HG02885 (cell line): ENCODE results near the gene SPIC.
"Not testable (repeated sequence)": the region's sequence is repeated elsewhere in the genome, so short reads cannot be mapped to it uniquely, and the experiment has no call there.

Experiments
- ATAC-seq: cut with Tn5 transposase; IDR thresholded peaks from one replicate; pipeline ENCODE4 v1.9.1; 2021; ENCODE audit warnings: mild to moderate bottlenecking; ENCODE audit not compliant: unreplicated experiment, poor library complexity

Gene SPIC

DNA sequence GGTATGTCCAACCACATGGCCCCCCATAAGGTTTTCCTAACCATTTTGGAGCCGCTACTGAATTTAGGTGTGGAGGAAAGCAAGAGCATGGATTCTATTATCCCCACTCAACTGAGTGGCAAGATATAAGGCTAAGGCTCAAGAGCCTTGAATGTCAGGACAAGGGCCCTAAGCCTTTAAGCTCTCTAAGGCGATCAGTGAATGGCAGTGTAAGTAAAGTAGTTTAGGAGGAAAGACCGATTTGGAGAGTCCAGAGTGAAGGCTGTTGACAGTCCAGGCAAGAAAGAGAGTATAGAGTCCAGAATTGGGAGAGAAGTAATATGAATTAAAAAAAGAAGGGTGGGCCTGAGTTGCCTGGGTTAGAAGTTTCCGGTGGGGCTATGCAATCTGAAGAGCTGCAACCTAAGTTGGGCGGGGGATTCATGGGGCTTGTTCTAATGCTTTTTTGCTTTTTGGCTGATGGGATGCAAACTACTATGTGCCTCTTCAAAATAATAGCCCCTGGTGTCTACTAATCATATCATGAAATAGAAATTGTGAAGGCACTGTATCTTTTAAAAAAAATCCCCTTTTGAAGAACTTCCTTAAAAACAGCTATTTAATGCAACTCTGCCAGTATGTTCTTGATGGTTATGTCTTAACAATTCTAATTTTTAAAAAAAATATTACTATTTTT, at the start of gene SPIC:
Gene SPIC (plus strand): TSS at position 626 of the 676 bp plus-strand sequence. CDS start 1,569 bp downstream, outside the sequence.
- ATAC-seq, result no peak

DNA sequence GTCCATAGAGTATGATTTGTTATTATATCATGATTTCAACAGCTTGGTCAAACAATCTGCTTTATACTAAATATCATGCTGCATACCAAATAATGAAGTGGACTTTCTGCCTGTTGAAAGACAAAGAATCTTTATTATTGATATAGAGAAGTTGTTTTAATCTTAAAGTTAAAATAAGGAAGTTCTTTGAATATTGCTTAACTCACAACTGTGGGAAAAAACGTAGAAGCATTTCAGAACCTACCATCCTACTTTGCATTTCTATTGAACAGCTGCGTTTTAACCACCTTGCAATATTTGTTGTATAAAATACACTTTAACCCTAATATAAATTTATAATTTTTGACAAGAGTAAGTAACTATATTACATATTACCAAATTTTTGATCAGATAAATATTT, 44.7 kb upstream of the SPIC start:
- no peak for ATAC-seq

DNA sequence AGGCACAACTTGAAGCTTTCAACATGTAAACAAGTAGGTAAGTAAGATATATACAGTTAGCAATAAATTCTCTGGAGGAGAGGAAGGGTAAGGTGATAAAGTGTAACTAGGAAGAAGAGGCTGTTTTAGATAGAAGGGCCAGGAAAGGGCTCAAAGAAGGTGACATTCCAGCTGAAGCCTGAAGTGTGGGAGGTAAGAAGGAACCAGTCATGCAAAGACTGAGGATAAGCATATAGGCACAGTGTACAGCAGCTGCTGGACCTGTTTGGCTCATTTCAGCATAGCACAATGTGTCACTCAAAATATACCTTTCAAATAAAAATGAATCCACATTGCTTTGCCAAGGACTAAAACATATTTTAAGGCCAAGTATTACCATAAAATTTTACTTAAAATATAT, 39.0 kb upstream of the SPIC start:
- no peak for ATAC-seq

DNA sequence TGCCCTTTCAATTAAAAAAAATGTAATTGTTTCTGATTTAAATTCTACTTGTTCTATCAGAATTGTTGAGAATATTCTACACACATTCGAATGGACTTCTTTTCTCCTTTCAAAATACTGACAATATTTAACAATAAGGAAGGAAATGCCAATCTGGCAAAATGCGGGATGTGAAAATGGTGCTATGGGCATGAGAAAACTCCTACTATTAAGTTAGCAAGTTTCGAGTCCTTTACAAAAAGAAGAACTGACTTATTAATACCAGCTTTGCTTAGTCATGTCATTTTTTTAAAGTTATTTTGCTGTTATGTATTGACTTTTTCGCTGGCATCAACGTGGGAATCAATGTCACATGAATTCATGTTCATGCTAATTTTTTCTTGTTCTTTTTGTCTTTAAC, 35.9 kb upstream of the SPIC start:
- no peak for ATAC-seq

DNA sequence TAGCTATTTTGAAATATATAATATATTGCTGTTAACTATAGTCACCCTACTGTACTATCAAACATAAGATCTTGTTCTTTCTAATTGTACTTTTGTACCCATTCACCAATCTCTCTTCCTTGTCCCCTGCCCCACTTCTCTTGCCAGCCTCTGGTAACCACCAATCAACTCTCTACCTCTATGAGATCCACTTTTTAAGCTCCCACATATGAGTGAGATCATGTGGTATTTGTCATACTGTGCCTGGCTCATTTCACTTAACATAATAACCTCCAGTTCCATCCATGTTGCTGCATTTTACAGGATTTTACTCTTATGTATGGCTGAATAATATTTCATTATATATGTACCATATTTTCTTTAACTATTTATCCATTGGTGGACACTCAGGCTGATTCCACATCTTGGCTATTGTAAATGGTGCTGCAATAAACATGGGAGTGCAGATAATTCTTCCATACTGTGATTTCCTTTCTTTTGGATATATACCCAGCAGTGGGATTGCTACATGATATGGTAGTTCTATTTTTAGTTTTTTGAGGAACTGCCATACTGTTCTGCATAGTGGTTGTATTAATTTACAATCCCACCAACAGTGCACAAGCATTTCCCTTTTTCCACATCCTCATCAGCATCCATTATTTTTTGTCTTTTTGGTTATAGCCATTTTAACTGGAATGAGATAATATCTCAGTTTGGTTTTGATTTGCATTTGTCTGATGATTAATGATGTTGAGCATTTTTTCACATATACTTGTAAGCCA, 33.5 kb upstream of the SPIC start:
- ATAC-seq, result no peak

DNA sequence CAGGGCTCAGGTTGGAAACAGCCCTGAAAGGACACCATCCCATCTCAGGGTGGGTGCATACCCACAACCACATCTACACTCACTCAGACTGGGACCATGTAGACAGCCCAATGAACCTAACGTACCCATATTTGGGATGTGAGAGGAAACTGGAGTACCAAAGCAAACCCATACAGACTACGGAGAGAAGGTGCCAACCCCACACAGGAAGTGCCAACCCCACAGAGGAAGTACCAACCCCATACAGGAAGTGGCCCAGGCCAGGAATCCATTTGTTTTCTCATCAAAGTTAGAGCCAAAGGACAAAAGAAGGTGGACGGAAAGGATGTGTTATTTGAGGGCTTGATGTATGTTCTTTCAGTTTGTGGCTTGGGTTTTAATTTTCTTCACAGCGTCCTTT, 19.5 kb upstream of the SPIC start:
- no peak for ATAC-seq

DNA sequence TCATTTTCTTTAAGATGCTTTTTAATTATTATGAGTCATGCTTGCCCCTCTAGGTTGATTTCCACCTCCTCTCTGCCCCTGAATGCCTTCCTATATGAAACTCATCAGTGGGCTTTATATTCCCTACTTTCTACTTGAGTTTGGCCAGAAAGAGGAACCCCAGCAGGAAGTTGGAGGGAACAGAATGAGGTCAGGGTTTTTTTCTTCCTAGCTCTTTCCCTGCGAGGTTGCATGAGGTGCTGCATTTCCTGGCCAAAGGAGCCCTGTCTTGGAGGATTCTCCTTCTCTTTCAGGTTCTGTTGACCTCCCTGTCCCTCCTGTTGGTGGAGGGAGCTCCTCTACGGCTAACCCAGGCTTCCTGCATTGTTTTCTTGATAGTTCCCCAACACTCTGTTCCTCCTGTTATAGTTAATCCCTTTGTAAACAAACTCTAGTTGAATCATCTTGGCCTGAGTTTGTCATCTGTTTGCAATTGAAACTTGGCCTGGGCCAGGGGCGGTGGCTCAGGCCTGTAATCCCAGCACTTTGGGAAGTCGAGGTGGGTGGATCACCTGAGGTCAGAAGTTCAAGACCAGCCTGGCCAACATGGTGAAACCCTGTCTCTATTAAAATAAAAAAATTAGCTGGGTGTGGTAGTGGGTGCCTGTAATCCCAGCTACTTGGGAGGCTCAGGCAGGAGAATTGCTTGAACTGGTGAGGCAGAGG, 15.3 kb upstream of the SPIC start:
- ATAC-seq, result no peak

DNA sequence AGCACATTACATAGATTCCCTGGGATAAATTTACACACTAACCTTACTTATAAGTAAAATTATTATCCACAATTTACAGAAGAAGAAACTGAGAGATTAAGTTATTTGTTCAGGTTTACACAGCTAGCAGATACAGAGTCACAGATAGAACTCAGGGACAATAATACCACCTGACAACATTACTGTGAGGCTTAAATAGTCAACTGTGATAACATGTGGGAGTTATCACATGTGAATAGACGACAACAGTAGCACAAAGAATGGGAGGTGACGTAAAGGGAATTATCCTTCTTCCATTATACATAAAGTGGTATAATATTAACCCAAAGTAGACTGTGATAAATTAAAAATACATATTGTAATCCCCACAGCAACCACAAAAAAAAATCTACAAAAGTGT, 6.2 kb upstream of the SPIC start:
- ATAC-seq, result no peak

DNA sequence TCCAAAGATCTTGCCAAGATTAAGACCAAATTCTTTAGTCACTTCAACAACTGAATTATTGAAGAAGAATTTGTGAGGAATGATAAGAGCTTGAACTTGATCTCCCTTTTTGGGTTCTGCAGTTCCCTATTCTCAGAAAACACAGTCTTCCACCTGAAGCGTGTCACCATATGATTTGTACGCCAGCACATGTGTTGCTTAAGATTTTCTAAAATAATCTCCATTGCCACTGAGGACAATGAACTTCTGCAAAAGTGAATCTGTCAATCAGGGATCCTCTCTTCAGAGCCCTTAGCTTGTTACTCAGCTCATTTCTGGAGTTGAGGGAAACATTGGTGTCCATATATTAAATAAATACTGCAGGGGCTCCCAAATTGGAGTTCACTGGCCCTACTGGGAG, 4.2 kb upstream of the SPIC start:
- no peak for ATAC-seq

DNA sequence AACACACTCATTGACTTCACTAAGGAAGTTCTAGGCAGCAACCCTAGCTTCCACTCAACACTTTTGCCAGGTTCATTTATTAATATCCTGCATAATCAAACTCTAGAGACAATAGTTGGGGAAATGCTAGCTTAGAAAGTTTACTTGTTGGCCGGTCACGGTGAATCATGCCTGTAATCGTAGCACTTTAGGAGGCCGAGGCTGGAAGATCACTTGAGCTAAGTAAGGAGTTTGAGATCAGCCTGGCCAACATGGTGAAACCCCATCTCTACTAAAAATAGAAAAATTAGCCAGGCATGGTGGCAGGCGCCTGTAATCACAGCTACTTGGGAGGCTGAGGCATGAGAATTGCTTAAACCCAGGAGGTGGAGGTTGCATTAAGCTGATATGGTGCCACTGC, 3.3 kb upstream of the SPIC start:
- ATAC-seq, result not testable (repeated sequence)

DNA sequence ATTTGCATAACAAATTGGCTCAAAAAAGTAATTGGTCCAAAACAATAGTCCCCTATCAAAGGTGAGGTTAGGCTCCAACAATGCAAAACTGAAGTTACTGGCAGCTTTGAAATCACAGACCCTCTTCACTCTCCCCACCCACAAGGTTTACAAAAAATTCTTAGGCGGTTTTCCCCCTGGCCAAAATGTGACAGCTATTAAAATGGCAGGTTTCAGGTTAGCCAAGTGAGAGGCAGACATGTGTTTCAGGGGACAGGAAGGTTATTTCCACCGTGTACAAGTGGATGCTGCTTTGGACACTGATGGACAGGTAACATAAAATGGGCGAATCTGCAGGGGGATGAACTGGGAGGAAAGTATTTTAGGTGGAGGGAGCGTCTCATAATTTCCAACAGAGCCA, 888 bp upstream of the SPIC start:
- ATAC-seq, result no peak

DNA sequence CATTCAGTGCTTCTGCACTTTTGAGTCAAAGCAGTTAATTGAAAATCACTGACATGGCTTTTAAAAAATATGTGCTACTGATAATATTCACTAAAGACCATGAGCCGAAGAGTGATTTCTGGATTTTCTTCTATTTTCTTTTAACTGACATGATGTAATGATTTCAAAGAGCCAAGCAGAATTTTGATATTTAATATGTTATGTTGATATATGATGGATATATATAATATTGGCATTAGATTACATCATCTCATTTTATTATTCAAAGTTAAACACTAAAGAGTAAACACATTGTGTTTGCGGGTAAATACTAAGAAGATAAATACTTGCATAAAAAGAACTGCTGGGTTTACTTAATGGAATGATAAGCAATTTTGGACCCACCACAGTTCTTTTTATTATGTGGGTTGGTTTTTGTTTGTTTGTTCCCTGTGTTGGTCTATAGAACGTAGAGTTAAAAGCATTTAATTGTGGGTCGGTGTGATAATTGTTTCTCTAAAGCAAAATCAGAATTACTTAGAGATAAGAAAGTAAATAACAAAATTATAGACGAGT, 692 bp downstream of the SPIC start:
- ATAC-seq, result no peak

DNA sequence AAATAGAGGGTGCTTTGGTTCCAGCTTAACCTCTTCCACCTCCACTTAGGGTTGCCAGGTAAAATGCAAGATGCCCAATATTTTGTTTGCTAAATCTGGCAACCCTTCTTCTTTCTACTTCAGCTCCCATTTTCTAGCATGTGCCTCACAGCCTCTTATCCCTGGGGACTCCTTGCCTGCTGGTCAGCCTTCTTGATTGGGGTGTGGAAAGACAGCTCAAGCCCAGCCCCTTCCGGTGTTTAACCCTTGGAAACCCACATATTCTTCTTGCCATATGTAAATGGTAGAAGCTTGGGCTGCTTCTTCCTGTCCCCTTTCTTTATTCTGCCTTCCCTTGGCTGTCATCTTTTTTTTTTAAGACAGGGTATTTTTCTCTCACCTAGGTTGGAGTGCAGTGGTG, 5.7 kb downstream of the SPIC start:
- no peak for ATAC-seq

DNA sequence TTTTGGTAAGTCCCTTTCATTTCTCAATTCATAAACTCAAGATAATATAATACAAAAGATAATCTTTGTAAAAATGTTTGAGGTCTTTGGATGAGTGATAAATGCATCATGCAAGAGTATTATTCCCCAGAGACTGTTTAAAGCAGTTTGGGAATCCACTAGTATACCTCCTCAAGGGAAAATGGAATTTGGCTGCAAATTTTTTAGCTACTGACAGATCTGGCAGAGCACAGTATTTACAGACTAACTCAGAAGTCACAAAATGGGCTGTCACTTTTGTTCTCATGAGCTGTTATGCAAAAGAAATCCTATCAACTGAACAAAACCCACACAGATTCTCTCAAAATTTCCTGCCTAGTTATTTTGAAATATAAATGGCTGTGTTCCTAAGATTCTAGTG, 9.9 kb downstream of the SPIC start:
- no peak for ATAC-seq

DNA sequence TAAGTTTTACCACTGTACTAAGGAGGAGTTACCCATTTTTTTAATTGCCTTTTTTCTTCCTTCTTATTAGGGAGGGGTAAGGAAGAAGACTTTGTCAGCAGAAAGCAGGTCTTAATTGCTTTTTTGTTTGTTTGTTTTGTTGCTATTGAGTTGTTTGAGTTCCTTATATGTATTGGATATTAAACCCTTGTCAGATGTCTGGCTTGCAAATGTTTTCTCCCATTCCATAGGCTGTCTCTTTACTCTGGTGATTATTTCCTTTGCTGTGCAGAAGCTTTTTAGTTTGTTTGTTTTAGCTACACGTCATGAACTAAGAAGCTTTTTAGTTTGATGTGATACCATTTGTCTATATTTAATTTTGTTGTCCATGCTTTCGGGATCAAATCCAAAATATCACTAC, 13.3 kb downstream of the SPIC start:
- no peak for ATAC-seq

DNA sequence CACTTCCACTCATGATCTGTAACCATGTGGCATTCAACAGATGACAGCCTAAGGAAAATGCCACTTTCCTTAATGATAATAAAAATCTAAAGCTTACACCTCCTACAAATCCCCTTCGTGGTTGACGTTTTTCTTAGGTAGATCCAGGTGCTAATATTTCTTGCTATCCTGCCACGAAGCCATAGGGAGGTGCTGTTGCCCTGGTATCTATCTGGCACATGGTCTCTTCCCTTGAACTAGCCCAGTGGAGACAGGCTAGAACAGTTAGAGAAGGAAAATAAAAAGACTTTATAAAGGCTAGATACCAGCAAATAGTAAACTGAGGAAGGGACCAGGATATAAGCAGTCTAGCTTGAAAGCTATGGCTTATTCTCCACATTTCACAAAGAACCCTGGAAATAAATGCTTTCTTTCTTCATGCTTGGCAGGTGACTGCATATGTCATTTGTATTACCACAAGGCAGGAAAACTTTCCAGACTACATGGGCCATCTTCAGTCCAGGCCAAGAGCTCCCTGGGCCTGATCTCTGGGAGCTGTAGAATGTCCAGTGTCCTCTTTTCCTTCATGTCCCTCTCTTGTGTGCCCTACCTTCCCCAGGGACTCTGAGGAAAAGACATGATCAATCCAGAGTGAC, 15.3 kb downstream of the SPIC start:
- no peak for ATAC-seq

DNA sequence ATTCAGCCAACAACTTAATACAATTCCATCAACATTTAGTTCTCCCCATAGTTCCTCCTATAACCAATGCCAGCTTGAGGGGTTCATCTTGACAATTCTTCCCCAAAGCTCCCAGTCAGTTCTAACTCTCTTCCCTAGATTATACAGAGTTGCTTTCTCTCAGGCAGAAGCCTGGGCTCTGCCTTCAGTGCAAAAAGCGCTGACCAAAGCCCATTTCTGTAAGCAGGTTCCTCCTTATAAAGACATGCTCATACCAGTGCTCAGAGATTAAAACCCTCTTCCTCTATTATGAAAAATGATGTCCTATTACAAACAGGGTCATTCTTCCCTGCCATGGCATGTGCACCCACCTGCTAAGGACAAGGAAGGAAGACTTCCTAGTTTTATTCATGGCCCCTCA, 16.2 kb downstream of the SPIC start:
- no peak for ATAC-seq

DNA sequence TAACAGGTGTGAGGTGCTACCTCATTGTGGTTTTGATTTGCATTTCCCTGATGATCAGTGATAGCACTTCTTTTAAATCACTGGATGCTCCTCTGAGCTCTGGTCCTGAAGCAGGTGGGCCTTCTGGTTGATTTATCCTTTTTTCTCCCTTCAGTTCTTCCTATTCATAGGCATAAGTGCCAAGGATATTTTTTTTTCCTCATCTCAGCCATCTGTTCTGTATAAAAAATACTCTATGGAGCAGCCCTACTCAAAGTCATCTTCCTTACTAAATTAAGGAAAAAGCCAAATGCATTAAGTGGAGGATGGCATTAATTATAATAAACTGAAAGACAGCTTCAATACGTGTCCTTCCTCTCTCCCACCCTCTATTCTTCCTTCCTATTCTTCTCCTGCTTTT, 18.4 kb downstream of the SPIC start:
- no peak for ATAC-seq

DNA sequence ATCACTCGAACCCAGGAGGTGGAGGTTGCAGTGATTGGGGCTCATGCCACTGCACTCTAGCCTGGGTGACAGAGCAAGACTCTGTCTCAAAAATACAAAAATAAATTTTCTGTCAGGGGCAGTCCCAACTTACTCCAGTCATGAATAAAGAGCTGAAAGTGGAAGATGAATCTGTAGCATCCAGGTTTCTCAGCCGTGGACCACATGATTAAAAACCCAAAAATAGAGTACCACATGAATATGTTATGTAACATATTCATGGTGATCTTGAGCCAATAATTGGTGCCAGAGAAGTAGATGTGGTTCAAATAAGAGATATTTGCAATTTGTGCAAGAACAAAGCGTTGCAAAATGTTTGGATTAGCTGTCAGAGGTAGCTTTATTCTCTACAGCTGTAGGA, 23.1 kb downstream of the SPIC start:
- no peak for ATAC-seq

DNA sequence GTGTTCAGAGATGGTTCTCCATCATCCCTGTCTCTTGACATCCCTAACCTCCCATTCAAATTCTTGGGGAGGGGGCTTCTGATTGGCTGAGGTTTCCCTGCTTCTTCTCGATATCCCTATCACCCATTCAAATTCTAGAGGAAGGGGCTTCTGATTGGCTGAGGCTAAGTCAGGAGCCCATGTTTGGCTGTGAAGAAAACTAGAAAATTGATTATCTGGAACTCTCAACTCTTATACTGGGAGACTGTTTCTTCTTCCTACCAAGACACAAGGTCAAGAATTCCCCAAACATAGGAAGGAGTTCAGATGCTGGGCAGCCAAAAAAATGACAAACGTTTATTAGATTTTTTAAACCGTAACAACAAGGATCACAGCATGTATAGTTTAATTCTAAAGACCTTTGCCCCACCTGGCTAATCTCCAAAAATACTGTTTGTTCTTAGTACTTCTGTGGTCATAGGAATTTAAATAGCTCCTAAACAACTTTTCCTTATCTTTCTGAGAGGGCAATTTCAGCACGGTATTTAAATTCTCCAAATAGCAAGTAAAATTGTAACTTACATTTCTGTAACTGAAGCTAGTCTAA, 26.4 kb downstream of the SPIC start:
- ATAC-seq, result no peak
